GM23338 (cell line): ENCODE data around the gene OXNAD1. TPM values are rescaled to one million over a fixed set of nuclear protein-coding genes. Genes with fewer than 3 reads are reported as not detected.

Source experiments
- ATAC-seq: fragments of 200-7000 bp; cut with Tn5 transposase; 3 replicates; pipeline ENCODE4 v1.9.1; 2020
- DNase-seq: peaks from one replicate; pipeline ENCODE4 v3.0.0-alpha.2; 2015; ENCODE audit warnings: low spot score
- H2AFZ ChIP-seq: fragments of 200-600 bp; sonication (generic); 2 replicates; pipeline ENCODE4 v1.8.0; 2016; ENCODE audit warnings: antibody characterized with exemption, mild to moderate bottlenecking, moderate library complexity
- H3F3A ChIP-seq: fragments of 200-600 bp; sonication (generic); replicated peaks from 2 replicates; pipeline ENCODE4 v1.8.0; 2017; ENCODE audit warnings: antibody characterized with exemption, mixed run types, low read depth
- H3K27ac ChIP-seq: fragments of 200-600 bp; sonication (generic); 2 replicates; pipeline ENCODE4 v1.6.1; 2016; ENCODE audit warnings: low read depth
- H3K27me3 ChIP-seq: fragments of 200-600 bp; sonication (generic); 2 replicates; pipeline ENCODE4 v1.8.0; 2016; ENCODE audit warnings: mild to moderate bottlenecking, mixed run types, moderate library complexity; ENCODE audit not compliant: insufficient read depth
- H3K36me3 ChIP-seq: fragments of 200-600 bp; sonication (generic); 2 replicates; pipeline ENCODE4 v1.8.0; 2016; ENCODE audit warnings: mild to moderate bottlenecking; ENCODE audit not compliant: insufficient read depth
- H3K4me1 ChIP-seq: fragments of 200-600 bp; sonication (generic); 2 replicates; pipeline ENCODE4 v1.8.0; 2016; ENCODE audit warnings: mild to moderate bottlenecking, moderate library complexity; ENCODE audit not compliant: insufficient read depth
- H3K4me2 ChIP-seq: fragments of 200-600 bp; sonication (generic); 2 replicates; pipeline ENCODE4 v1.7.1; 2017; ENCODE audit warnings: mixed run types
- H3K4me3 ChIP-seq: fragments of 200-600 bp; sonication (generic); 2 replicates; pipeline ENCODE4 v1.6.1; 2016; ENCODE audit warnings: mixed run types
- H3K79me2 ChIP-seq: fragments of 200-600 bp; sonication (generic); replicated peaks from 2 replicates; pipeline ENCODE4 v1.8.0; 2017; ENCODE audit warnings: mild to moderate bottlenecking; ENCODE audit not compliant: insufficient read depth
- H3K9me2 ChIP-seq: fragments of 200-600 bp; sonication (generic); 2 replicates; pipeline ENCODE4 v1.8.0; 2017; ENCODE audit not compliant: insufficient read depth
- H4K20me1 ChIP-seq: fragments of 200-600 bp; sonication (generic); replicated peaks from 2 replicates; pipeline ENCODE4 v1.8.0; 2017; ENCODE audit warnings: mild to moderate bottlenecking; ENCODE audit not compliant: insufficient read depth
- H3K27ac Mint-ChIP-seq: 2 replicates; pipeline ENCODE4 v1.8.0; 2020; ENCODE audit warnings: inconsistent platforms, mild to moderate bottlenecking, moderate library complexity, mixed read lengths
- H3K27me3 Mint-ChIP-seq: 3 replicates; pipeline ENCODE4 v1.8.0; 2022; ENCODE audit warnings: low read depth, mild to moderate bottlenecking, moderate library complexity, mixed read lengths, inconsistent platforms; ENCODE audit not compliant: insufficient read depth, poor library complexity
- H3K36me3 Mint-ChIP-seq: 3 replicates; pipeline ENCODE4 v1.8.0; 2021; ENCODE audit warnings: low read depth, mild to moderate bottlenecking, inconsistent platforms, moderate library complexity, mixed read lengths
- H3K4me1 Mint-ChIP-seq: 3 replicates; pipeline ENCODE4 v1.8.0; 2020; ENCODE audit warnings: mild to moderate bottlenecking, inconsistent platforms, mixed read lengths
- H3K4me3 Mint-ChIP-seq: 3 replicates; pipeline ENCODE4 v1.8.0; 2021; ENCODE audit warnings: moderate library complexity, mild to moderate bottlenecking, inconsistent platforms, mixed read lengths
- H3K9me3 Mint-ChIP-seq: 3 replicates; pipeline ENCODE4 v1.8.0; 2020; ENCODE audit warnings: moderate library complexity, mild to moderate bottlenecking, inconsistent platforms, mixed read lengths
- CREB1 ChIP-seq: fragments of 250-450 bp; sonication (Bioruptor Pico); IDR thresholded peaks from 2 replicates; pipeline ENCODE4 v1.5.0; 2020; ENCODE audit warnings: low read depth, mild to moderate bottlenecking, moderate library complexity
- CTCF ChIP-seq, 2 experiments: fragments of 200-600 bp in 1 of 2; sonication (generic) in 1 of 2; conservative IDR thresholded peaks; 2 replicates each; pipeline versions ENCODE4 v1.5.1 to v1.6.1; 2016 to 2017; ENCODE audit warnings: antibody characterized with exemption in 2 of 2, low read depth in 2 of 2, mild to moderate bottlenecking in 2 of 2, moderate library complexity in 1 of 2
- ETS1 ChIP-seq: IDR thresholded peaks from 2 replicates; pipeline ENCODE4 v1.6.1; 2016; ENCODE audit warnings: antibody characterized with exemption
- EZH2 ChIP-seq: fragments of 200-600 bp; sonication (generic); IDR thresholded peaks from one replicate; pipeline ENCODE4 v1.8.0; 2017; ENCODE audit warnings: antibody characterized with exemption, mild to moderate bottlenecking, low read depth; ENCODE audit not compliant: unreplicated experiment
- EZH2phosphoT487 ChIP-seq: fragments of 200-600 bp; sonication (generic); IDR thresholded peaks from one replicate; pipeline ENCODE4 v1.8.1; 2018; ENCODE audit warnings: antibody characterized with exemption; ENCODE audit not compliant: unreplicated experiment
- JUNB ChIP-seq: IDR thresholded peaks from one replicate; pipeline ENCODE4 v1.6.1; 2016; ENCODE audit warnings: antibody characterized with exemption; ENCODE audit not compliant: unreplicated experiment
- NANOG ChIP-seq: IDR thresholded peaks from 2 replicates; pipeline ENCODE4 v1.6.1; 2016; ENCODE audit warnings: antibody characterized with exemption, borderline replicate concordance
- POLR2AphosphoS5 ChIP-seq: IDR thresholded peaks from 2 replicates; pipeline ENCODE4 v1.6.1; 2016; ENCODE audit warnings: antibody characterized with exemption, low read depth
- REST ChIP-seq: IDR thresholded peaks from one replicate; pipeline ENCODE4 v1.6.1; 2018; ENCODE audit warnings: antibody characterized with exemption; ENCODE audit not compliant: unreplicated experiment
- STAT1 ChIP-seq: IDR thresholded peaks from one replicate; pipeline ENCODE4 v1.6.1; 2016; ENCODE audit warnings: antibody characterized with exemption; ENCODE audit not compliant: unreplicated experiment
- ZNF114 ChIP-seq: fragments of 250-450 bp; sonication (Bioruptor Pico); IDR thresholded peaks from 2 replicates; pipeline ENCODE4 v1.5.0; 2020; ENCODE audit warnings: mild to moderate bottlenecking, moderate library complexity
- ZNF331 ChIP-seq: fragments of 250-450 bp; sonication (Bioruptor Pico); IDR thresholded peaks from 2 replicates; pipeline ENCODE4 v1.5.0; 2020; ENCODE audit warnings: low read depth, mild to moderate bottlenecking, moderate library complexity
- ZNF462 ChIP-seq: fragments of 250-450 bp; sonication (Bioruptor Pico); IDR thresholded peaks from 2 replicates; pipeline ENCODE4 v1.5.0; 2020; ENCODE audit warnings: mild to moderate bottlenecking, moderate library complexity
- polyA plus RNA-seq: library from polyadenylated mRNA; unstranded; fragments of >200 nt; fragmentation: Nextera tagmentation; extraction: Ambion mirVana; gene quantifications from 2 replicates; pipeline ENCODE4 v1.2.1, GENCODE V29; 2016
- total RNA-seq: library from RNA; depleted of rRNA; stranded (reverse); fragments of >200 nt; shearing (Covaris generic); gene quantifications from 2 replicates; pipeline ENCODE4 v1.2.3, GENCODE V29; 2014

Gene OXNAD1
- total and polyA plus RNA-seq, 2 experiments from 2014 or later, result 22.9 to 34.2 TPM

GRCh38 chr3:16286161-16286560 is 21.1 kb downstream of the OXNAD1 start:
- H3K4me1 Mint-ChIP-seq, result no peaks in the 10 kb centered on the region
- H3K9me2 ChIP-seq, result no peaks in the 10 kb centered on the region
- H3K4me1 ChIP-seq, result no peaks in the 10 kb centered on the region
- H3F3A ChIP-seq, result no peaks in the 10 kb centered on the region
- H2AFZ ChIP-seq, result no peak overlapping the region
- DNase-seq (no peak), ATAC-seq (no peak)
- no peaks in the 10 kb centered on the region for H3K27me3 Mint-ChIP-seq
- H3K9me3 Mint-ChIP-seq, result no peaks in the 10 kb centered on the region
- H3K27me3 ChIP-seq, result no peaks in the 10 kb centered on the region
- H3K4me3 ChIP-seq, result no peak overlapping the region
- no peak overlapping the region for H3K4me2 ChIP-seq
- no peak for TF ChIP-seq CREB1
- no peak for TF ChIP-seq CTCF (conservative IDR thresholded peaks at IDR 0.05; ENCODE audit: low read depth in 2 of 2)
- TF ChIP-seq ZNF462, result no peak
- no peak for TF ChIP-seq POLR2AphosphoS5
- no peak for TF ChIP-seq EZH2
- no peak for TF ChIP-seq JUNB
- no peak for TF ChIP-seq STAT1
- TF ChIP-seq ZNF114 (CRISPR knock-in tag), result no peak
- no peak for TF ChIP-seq ZNF331 (CRISPR knock-in tag)
- no peak for TF ChIP-seq EZH2phosphoT487
- no peak for TF ChIP-seq NANOG
- TF ChIP-seq REST, result no peak
- TF ChIP-seq ETS1, result no peak
- peaks cover 11% of the 10 kb centered on the region; the same call in 1 of the 2 replicates for H3K36me3 ChIP-seq
- H3K36me3 Mint-ChIP-seq, result peaks cover 18% of the 10 kb centered on the region; the same call in 2 of the 3 replicates
- H3K79me2 ChIP-seq, result no peaks in the 10 kb centered on the region
- H3K27ac Mint-ChIP-seq, result no peak overlapping the region
- no peak overlapping the region for H3K27ac ChIP-seq
- no peaks in the 10 kb centered on the region for H4K20me1 ChIP-seq
- H3K4me3 Mint-ChIP-seq, result no peak overlapping the region
